Esophagus muscularis mucosa (tissue), 4 donors: Measurements from ENCODE around the gene CARF. TPM values are rescaled to one million over a fixed set of nuclear protein-coding genes. Genes with fewer than 3 reads are reported as not detected.
"Not testable (repeated sequence)": the region's sequence is repeated elsewhere in the genome, so short reads cannot be mapped to it uniquely, and the experiment has no call there.

Source experiments
- DNase-seq: peaks from one replicate; pipeline ENCODE4 v3.0.0-alpha.2; 2017; ENCODE audit errors: extremely low spot score
- H3K27ac ChIP-seq, 4 donors: fragments of 200-600 bp; sonication (generic); replicated peaks in 1 of 4; 1 replicate in 3 of 4; 2 replicates in 1 of 4; pipeline ENCODE4 v1.5.1; 2016 to 2019; ENCODE audit warnings: mild to moderate bottlenecking in 1 of 4
- H3K27me3 ChIP-seq, 4 donors: fragments of 200-600 bp; sonication (generic); one replicate each; pipeline versions ENCODE4 v1.5.1 to v1.6.0; 2016 to 2019
- H3K36me3 ChIP-seq, 4 donors: fragments of 200-600 bp; sonication (generic); one replicate each; pipeline ENCODE4 v1.5.1; 2016 to 2019
- H3K4me1 ChIP-seq, 4 donors: fragments of 200-600 bp; sonication (generic); one replicate each; pipeline ENCODE4 v1.5.1; 2016 to 2019
- H3K4me3 ChIP-seq, 4 donors: fragments of 200-600 bp; sonication (generic); 1 replicate in 2 of 4; 2 replicates in 2 of 4; pipeline ENCODE4 v1.5.1; 2016 to 2019; ENCODE audit warnings: mild to moderate bottlenecking in 4 of 4, moderate library complexity in 1 of 4
- H3K9me3 ChIP-seq, 4 donors: fragments of 200-600 bp; sonication (generic); 1 replicate in 3 of 4; 2 replicates in 1 of 4; pipeline ENCODE4 v1.5.1; 2016 to 2019
- EP300 ChIP-seq: sonication (generic); formaldehyde crosslinking; IDR thresholded peaks from one replicate; pipeline ENCODE4 v1.6.1; 2017; ENCODE audit warnings: antibody characterized with exemption
- POLR2A ChIP-seq: fragments of 450-650 bp; IDR thresholded peaks from one replicate; pipeline ENCODE4 v1.6.1; 2017; ENCODE audit warnings: antibody characterized with exemption, moderate library complexity, mild to moderate bottlenecking, low read depth
- POLR2AphosphoS5 ChIP-seq, 2 donors: sonication (generic); formaldehyde crosslinking; IDR thresholded peaks; one replicate each; pipeline ENCODE4 v1.6.1; 2017; ENCODE audit warnings: antibody characterized with exemption in 2 of 2
- WGBS: methylation state at CpG from one replicate; pipeline ENCODE4 v1.1.5; 2018; 5-methylcytosine and 5-hydroxymethylcytosine counted together
- intact Hi-C: fragments of 100-400 bp; cut with DNase I; formaldehyde crosslinking; loops from one replicate; pipeline ENCODE4 v1.15.1; 2023
- total RNA-seq, 4 donors: library from RNA; depleted of rRNA; stranded (reverse); fragments of >200 nt; gene quantifications; one replicate each; pipeline versions ENCODE4 v1.1.0 to v1.2.1, GENCODE V29; 2016
- TF ChIP-seq, protein P1 (sequence below), 3 experiments: fragments of 200-600 bp in 2 of 3; fragments of 450-650 bp in 1 of 3; sonication (generic) in 2 of 3; IDR thresholded peaks; one replicate each; pipeline ENCODE4 v1.5.1; 2017 to 2019; ENCODE audit warnings: antibody characterized with exemption in 3 of 3, mild to moderate bottlenecking in 2 of 3, moderate library complexity in 1 of 3

CARF gene
- total RNA-seq, 4 donors from 2014 or later = 8.0 to 16.6 (median 12.8) TPM

DNA sequence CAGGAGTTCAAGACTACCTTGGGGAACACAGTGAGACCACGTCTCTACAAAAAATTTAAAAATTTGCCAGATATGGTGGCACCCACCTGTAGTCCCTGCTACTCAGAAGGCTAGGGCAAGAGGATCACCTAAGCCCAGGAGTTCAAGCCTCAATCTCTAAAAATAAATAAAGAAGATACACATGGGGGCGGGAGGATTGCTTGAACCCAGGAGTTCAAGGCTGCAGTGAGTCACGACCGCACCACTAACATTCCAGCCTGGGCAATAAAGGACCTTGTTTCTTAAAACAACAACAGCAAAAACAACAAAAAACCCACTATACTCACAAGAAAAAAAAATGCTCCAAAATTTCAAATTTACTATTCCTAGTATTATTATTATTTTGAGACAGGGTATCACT, 30.5 kb upstream of the CARF start:
- no peak for DNase-seq
- peaks cover 20 to 52% (median 35%) of the 10 kb centered on the region in 4 donors for H3K36me3 ChIP-seq
- no peak overlapping the region for H3K4me3 ChIP-seq
- TF ChIP-seq POLR2A (no peak), POLR2AphosphoS5 (IDR thresholded peaks at IDR 0.05) (no peak), EP300 (no peak)
- TF ChIP-seq, protein P1, sequence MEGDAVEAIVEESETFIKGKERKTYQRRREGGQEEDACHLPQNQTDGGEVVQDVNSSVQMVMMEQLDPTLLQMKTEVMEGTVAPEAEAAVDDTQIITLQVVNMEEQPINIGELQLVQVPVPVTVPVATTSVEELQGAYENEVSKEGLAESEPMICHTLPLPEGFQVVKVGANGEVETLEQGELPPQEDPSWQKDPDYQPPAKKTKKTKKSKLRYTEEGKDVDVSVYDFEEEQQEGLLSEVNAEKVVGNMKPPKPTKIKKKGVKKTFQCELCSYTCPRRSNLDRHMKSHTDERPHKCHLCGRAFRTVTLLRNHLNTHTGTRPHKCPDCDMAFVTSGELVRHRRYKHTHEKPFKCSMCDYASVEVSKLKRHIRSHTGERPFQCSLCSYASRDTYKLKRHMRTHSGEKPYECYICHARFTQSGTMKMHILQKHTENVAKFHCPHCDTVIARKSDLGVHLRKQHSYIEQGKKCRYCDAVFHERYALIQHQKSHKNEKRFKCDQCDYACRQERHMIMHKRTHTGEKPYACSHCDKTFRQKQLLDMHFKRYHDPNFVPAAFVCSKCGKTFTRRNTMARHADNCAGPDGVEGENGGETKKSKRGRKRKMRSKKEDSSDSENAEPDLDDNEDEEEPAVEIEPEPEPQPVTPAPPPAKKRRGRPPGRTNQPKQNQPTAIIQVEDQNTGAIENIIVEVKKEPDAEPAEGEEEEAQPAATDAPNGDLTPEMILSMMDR (IDR thresholded peaks at IDR 0.05) = no peak
- 96% methylated on average over 4 of the region's 4 CpGs for WGBS
- no peaks in the 10 kb centered on the region for H3K9me3 ChIP-seq
- H3K4me1 ChIP-seq = no peaks in the 10 kb centered on the region
- H3K27ac ChIP-seq = no peak overlapping the region
- no peaks in the 10 kb centered on the region for H3K27me3 ChIP-seq
- intact Hi-C loops = no loop called here

DNA sequence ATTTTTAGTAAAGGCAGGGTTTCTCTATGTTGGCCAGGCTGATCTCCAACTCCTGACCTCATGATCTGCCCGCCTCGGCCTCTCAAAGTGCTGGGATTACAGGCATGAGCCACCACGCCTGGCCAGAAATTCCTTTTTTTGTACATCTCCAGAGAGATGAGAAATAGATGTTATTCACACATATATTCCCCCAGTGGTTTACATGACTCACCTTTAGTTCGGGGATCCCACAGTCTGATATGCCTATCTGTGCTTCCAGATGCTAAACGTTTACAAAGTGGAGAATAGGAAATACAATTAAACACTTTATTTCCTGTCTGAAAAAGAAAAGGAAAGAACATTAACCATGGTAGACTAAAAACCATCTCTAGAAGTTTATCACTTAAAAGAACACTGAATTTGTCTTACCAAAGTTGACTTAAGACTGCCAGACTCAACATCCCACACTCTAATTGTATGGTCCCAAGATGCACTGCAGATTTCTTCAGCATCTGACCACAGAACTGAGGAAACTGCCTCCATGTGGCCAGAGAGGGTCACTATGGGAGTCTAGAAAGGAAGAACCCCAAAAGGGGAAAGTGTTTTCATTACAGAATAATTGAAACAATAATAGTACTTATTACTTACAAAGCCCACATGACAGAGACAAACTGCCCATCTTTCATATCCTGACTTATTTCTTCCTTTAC, 27.9 kb upstream of the CARF start:
- DNase-seq = no peak
- 83% methylated on average over 5 of the region's 5 CpGs for WGBS
- Histone ChIP-seq H3K9me3 (no peaks in the 10 kb centered on the region), H3K4me3 (no peak overlapping the region), H3K36me3 (peaks cover 20 to 63% (median 37%) of the 10 kb centered on the region in 4 donors), H3K27me3 (no peaks in the 10 kb centered on the region), H3K4me1 (no peaks in the 10 kb centered on the region), H3K27ac (no peak overlapping the region)
- intact Hi-C loops = no loop called here
- TF ChIP-seq, protein P1 (IDR thresholded peaks at IDR 0.05) = no peak
- no peak for TF ChIP-seq POLR2A
- TF ChIP-seq POLR2AphosphoS5 (IDR thresholded peaks at IDR 0.05) = no peak
- no peak for TF ChIP-seq EP300

DNA sequence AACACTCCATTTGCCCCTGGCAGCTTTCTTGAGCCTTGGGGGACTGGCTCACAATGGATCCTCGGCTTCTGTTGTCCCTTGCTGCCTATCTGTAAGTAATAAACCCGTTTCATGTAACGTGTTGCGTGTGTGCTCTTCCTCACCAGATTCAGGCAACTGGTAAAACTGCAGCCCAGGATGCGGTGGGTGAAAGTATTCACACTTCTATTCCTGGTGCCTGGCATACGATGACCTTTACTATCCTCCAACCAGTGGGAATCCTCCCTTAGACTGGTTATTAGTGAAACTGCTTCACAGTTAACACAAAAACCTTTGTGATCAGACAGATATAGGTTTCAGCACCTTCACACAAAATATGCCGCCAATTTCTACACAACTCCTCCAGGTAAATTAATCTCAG, 26.9 kb upstream of the CARF start:
- Histone ChIP-seq H3K4me3 (no peak overlapping the region), H3K27me3 (no peaks in the 10 kb centered on the region), H3K4me1 (no peaks in the 10 kb centered on the region), H3K27ac (no peak overlapping the region), H3K36me3 (peaks cover 18 to 64% (median 42%) of the 10 kb centered on the region in 4 donors), H3K9me3 (no peaks in the 10 kb centered on the region)
- intact Hi-C loops = no loop called here
- TF ChIP-seq POLR2A (no peak), POLR2AphosphoS5 (IDR thresholded peaks at IDR 0.05) (no peak), EP300 (no peak)
- TF ChIP-seq, protein P1 (IDR thresholded peaks at IDR 0.05) = no peak
- no peak for DNase-seq
- WGBS = 90% methylated on average over 6 of the region's 7 CpGs

DNA sequence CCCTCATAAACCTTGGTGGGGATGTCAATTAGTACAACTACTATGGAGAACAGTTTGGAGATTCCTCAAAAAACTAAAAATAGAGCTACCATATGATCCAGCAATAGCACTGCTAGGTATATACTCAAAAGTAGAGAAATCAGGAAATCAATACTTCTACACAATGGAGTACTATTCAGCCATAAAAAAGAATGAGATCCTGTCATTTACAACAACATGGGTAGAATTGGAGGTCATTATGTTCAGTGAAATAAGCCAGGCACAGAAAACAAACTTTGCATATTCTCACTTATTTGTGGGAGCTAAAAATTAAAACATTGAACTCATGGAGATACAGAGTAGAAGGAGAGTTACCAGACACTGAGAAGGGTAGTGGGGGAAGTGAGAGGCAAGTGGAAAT, 6.6 kb upstream of the CARF start:
- intact Hi-C loops, H3K27me3 ChIP-seq, DNase-seq, H3K9me3 ChIP-seq, H3K27ac ChIP-seq, H3K4me3 ChIP-seq: not testable (repeated sequence)
- H3K36me3 ChIP-seq = peaks cover 0 to 23% (median 5%) of the 10 kb centered on the region in 4 donors
- H3K4me1 ChIP-seq = peaks cover 5 to 14% (median 9%) of the 10 kb centered on the region in 4 donors

DNA sequence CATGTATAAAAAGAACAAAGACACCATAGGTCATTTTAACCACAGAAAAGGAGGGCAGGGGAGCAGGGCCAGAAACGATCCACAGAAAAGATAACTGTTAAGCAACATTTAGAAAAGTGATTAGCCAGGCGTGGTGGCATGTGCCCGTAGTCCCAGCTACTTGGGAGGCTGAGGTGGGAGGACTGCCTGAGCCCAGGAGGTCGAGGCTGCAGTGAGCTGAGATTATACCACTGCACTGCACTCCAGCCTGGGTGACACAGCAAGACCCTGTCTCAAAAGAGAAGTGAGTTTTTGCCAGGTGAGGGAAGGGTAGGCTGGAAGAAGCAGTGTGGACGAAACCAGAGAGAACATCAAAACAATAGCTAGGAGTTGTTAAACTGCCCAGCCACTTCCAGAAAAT, 3.9 kb upstream of the CARF start:
- intact Hi-C loops = no loop called here
- DNase-seq = no peak
- H3K4me3 ChIP-seq = no peak overlapping the region
- 87% methylated on average over 5 of the region's 5 CpGs for WGBS
- H3K27me3 ChIP-seq = no peaks in the 10 kb centered on the region
- no peaks in the 10 kb centered on the region for H3K9me3 ChIP-seq
- TF ChIP-seq, protein P1 (IDR thresholded peaks at IDR 0.05) = no peak
- TF ChIP-seq POLR2AphosphoS5 (IDR thresholded peaks at IDR 0.05) (no peak), POLR2A (no peak), EP300 (no peak)
- peaks cover 13 to 25% (median 21%) of the 10 kb centered on the region in 4 donors for H3K4me1 ChIP-seq
- H3K27ac ChIP-seq = no peak overlapping the region
- peaks cover 0 to 19% (median 5%) of the 10 kb centered on the region in 4 donors for H3K36me3 ChIP-seq
